ENCODE data around the gene FGFR2. TPM values are rescaled to one million over a fixed set of nuclear protein-coding genes. Genes with fewer than 3 reads are reported as not detected.
"Not testable (repeated sequence)": the region's sequence is repeated elsewhere in the genome, so short reads cannot be mapped to it uniquely, and the experiment has no call there.

FGFR2 gene
- total RNA-seq, 1 donor from 2014 or later: 11.8 TPM

DNA sequence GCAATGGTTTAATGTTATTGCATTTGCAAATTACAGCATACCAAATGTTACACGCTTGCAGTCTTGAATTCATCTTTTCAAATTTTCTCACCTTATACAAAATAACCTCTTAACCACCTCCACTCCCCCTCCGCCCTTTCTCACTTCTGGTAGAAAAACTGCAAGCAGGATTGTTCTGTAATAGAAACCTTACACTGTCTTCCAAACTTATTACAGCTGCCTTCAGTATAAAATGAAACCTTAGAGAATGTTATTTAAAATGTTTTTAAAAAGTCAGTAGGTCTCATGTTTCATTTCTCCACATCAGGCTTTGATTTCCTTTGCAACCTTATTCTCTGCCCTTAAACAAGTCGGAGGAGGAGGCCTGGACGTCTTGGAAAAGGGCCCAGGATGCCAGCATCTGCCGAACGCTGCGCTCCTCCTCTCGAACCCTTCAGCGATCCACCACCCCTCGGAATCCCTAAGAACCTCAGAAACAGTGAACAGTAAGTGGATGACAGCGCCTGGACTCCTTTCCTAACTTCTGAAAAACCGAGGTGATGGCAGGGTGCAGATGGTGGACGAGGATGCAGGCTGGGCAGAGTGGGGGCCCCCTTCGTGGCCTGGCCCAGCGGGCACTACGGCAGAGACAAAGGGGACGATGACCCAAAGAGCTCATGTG, 74.0 kb downstream of the FGFR2 start:
- FAIRE-seq: no peak
- H3K4me1 Mint-ChIP-seq (ENCODE audit: low read depth, unreplicated experiment): peaks cover 65% of the 10 kb centered on the region
- no peak overlapping the region for H3K9ac ChIP-seq (ENCODE audit: low read length)
- no peaks in the 10 kb centered on the region for H3K79me2 ChIP-seq (ENCODE audit: insufficient read depth, low read length)
- H3K4me3 ChIP-seq (ENCODE audit: insufficient read depth, low read depth, low read length): no peak overlapping the region
- peaks cover 2% of the 10 kb centered on the region for H3K27me3 ChIP-seq (ENCODE audit: insufficient read depth, low read length)
- no peak for DNase-seq (ENCODE audit: low read depth)
- H3K4me2 ChIP-seq (ENCODE audit: low read length): peak overlapping the region; percentile 40
- H3K4me3 Mint-ChIP-seq (ENCODE audit: unreplicated experiment): no peak overlapping the region
- H4K20me1 ChIP-seq (ENCODE audit: insufficient read depth, low read length): no peaks in the 10 kb centered on the region
- H3K4me1 ChIP-seq (ENCODE audit: insufficient read depth, low read length): peaks cover 12% of the 10 kb centered on the region
- H3K9me3 ChIP-seq (ENCODE audit: insufficient read depth, low read depth, low read length): no peaks in the 10 kb centered on the region
- H3K36me3 Mint-ChIP-seq (ENCODE audit: low read depth, unreplicated experiment): peaks cover 6% of the 10 kb centered on the region
- peaks cover 2% of the 10 kb centered on the region for H3K9me3 Mint-ChIP-seq (ENCODE audit: unreplicated experiment)
- no peaks in the 10 kb centered on the region for H3K36me3 ChIP-seq (ENCODE audit: insufficient read depth, low read length)
- peak overlapping the region; percentile 80 for H3K27ac Mint-ChIP-seq (ENCODE audit: unreplicated experiment)
- TF ChIP-seq, protein P1, sequence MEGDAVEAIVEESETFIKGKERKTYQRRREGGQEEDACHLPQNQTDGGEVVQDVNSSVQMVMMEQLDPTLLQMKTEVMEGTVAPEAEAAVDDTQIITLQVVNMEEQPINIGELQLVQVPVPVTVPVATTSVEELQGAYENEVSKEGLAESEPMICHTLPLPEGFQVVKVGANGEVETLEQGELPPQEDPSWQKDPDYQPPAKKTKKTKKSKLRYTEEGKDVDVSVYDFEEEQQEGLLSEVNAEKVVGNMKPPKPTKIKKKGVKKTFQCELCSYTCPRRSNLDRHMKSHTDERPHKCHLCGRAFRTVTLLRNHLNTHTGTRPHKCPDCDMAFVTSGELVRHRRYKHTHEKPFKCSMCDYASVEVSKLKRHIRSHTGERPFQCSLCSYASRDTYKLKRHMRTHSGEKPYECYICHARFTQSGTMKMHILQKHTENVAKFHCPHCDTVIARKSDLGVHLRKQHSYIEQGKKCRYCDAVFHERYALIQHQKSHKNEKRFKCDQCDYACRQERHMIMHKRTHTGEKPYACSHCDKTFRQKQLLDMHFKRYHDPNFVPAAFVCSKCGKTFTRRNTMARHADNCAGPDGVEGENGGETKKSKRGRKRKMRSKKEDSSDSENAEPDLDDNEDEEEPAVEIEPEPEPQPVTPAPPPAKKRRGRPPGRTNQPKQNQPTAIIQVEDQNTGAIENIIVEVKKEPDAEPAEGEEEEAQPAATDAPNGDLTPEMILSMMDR (IDR thresholded peaks at IDR 0.05; ENCODE audit: insufficient read depth, low read depth, low read length): no peak
- TF ChIP-seq EZH2 (IDR thresholded peaks at IDR 0.05; ENCODE audit: insufficient read depth, low read length): no peak
- no peak overlapping the region for H2AFZ ChIP-seq (ENCODE audit: low read depth, low read length)
- no peak overlapping the region for H3K27ac ChIP-seq (ENCODE audit: low read depth, low read length)
- H3K27me3 Mint-ChIP-seq (ENCODE audit: low read depth, unreplicated experiment): no peaks in the 10 kb centered on the region

DNA sequence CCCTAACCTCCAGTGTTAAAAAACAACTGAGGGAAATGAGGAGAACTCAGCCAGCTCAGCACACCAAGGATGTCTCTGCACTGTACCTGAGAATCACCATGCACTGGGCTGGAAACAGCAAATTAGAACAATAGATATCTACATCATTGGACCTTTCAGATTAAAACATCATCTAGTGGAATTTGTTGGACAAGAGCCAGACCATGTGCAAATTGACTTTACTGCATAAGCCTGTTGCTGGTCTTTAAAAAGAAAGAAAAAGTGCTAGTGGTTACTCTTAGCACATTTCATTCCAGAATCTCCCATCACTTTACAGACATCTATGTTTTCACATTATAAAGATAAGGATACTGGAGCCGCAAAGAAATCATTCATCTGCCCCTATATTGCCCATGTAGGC, 75.4 kb downstream of the FGFR2 start:
- Mint-ChIP-seq H3K36me3 (ENCODE audit: low read depth, unreplicated experiment) (peaks cover 12% of the 10 kb centered on the region), H3K27me3 (ENCODE audit: low read depth, unreplicated experiment) (no peaks in the 10 kb centered on the region), H3K4me3 (ENCODE audit: unreplicated experiment) (no peak overlapping the region), H3K27ac (ENCODE audit: unreplicated experiment) (no peak overlapping the region), H3K4me1 (ENCODE audit: low read depth, unreplicated experiment) (peaks cover 55% of the 10 kb centered on the region), H3K9me3 (ENCODE audit: unreplicated experiment) (peaks cover 2% of the 10 kb centered on the region)
- H4K20me1 ChIP-seq (ENCODE audit: insufficient read depth, low read length): no peaks in the 10 kb centered on the region
- no peak overlapping the region for H3K27ac ChIP-seq (ENCODE audit: low read depth, low read length)
- DNase-seq (ENCODE audit: low read depth) (peak; percentile 25), FAIRE-seq (no peak)
- H3K36me3 ChIP-seq (ENCODE audit: insufficient read depth, low read length): no peaks in the 10 kb centered on the region
- H3K9me3 ChIP-seq (ENCODE audit: insufficient read depth, low read depth, low read length): no peaks in the 10 kb centered on the region
- no peak overlapping the region for H3K9ac ChIP-seq (ENCODE audit: low read length)
- H3K27me3 ChIP-seq (ENCODE audit: insufficient read depth, low read length): peaks cover 2% of the 10 kb centered on the region
- no peak for TF ChIP-seq EZH2 (IDR thresholded peaks at IDR 0.05; ENCODE audit: insufficient read depth, low read length)
- H3K4me2 ChIP-seq (ENCODE audit: low read length): no peak overlapping the region
- H2AFZ ChIP-seq (ENCODE audit: low read depth, low read length): no peak overlapping the region
- H3K79me2 ChIP-seq (ENCODE audit: insufficient read depth, low read length): no peaks in the 10 kb centered on the region
- H3K4me3 ChIP-seq (ENCODE audit: insufficient read depth, low read depth, low read length): no peak overlapping the region
- H3K4me1 ChIP-seq (ENCODE audit: insufficient read depth, low read length): peaks cover 12% of the 10 kb centered on the region

DNA sequence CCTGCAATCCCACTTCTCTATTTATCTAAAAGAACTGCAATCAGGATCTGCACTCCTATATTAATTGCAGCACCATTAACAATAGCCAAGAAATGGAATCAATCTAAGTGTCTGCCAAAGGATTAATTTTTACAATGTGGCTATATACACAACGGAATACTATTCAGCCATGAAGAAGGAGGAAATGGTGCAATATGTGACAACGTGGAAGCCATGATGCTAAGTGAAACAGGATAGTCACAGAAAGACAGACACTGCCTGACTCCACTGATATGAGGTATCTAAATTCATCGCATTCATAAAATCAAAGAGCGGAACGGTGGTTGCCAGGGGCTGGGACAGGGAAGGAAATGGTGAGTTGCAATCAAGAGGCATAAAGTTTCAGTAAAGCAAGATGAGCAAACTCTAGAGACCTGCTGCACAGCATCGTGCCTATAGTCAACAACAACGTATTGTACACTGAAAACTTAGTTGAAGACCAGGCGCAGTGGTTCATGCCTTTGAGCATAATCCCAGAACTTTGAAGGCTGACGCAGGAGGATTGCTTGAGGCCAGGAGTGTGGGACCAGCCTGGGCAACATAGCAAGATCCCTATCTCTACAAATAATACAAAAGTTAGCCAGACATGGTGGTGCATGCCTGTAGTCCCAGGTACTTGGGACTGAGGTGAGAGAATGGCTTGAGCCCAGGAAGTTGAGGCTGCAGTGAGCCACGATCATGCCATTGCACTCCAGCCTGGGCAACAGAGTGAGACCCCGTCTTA, 76.3 kb downstream of the FGFR2 start:
- Histone ChIP-seq H3K36me3 (ENCODE audit: insufficient read depth, low read length) (no peaks in the 10 kb centered on the region), H3K79me2 (ENCODE audit: insufficient read depth, low read length) (no peaks in the 10 kb centered on the region), H3K4me1 (ENCODE audit: insufficient read depth, low read length) (peaks cover 12% of the 10 kb centered on the region), H3K27me3 (ENCODE audit: insufficient read depth, low read length) (peaks cover 2% of the 10 kb centered on the region), H3K4me3 (ENCODE audit: insufficient read depth, low read depth, low read length) (no peak overlapping the region), H3K9me3 (ENCODE audit: insufficient read depth, low read depth, low read length) (no peaks in the 10 kb centered on the region), H3K27ac (ENCODE audit: low read depth, low read length) (no peak overlapping the region), H3K4me2 (ENCODE audit: low read length) (no peak overlapping the region), H2AFZ (ENCODE audit: low read depth, low read length) (no peak overlapping the region), H3K9ac (ENCODE audit: low read length) (no peak overlapping the region), H4K20me1 (ENCODE audit: insufficient read depth, low read length) (no peaks in the 10 kb centered on the region)
- Mint-ChIP-seq H3K9me3 (ENCODE audit: unreplicated experiment) (peaks cover 2% of the 10 kb centered on the region), H3K4me1 (ENCODE audit: low read depth, unreplicated experiment) (peaks cover 47% of the 10 kb centered on the region), H3K4me3 (ENCODE audit: unreplicated experiment) (no peak overlapping the region), H3K36me3 (ENCODE audit: low read depth, unreplicated experiment) (peaks cover 15% of the 10 kb centered on the region), H3K27ac (ENCODE audit: unreplicated experiment) (no peak overlapping the region), H3K27me3 (ENCODE audit: low read depth, unreplicated experiment) (no peaks in the 10 kb centered on the region)
- TF ChIP-seq EZH2 (IDR thresholded peaks at IDR 0.05; ENCODE audit: insufficient read depth, low read length): no peak
- no peak for DNase-seq (ENCODE audit: low read depth)
- FAIRE-seq: no peak

DNA sequence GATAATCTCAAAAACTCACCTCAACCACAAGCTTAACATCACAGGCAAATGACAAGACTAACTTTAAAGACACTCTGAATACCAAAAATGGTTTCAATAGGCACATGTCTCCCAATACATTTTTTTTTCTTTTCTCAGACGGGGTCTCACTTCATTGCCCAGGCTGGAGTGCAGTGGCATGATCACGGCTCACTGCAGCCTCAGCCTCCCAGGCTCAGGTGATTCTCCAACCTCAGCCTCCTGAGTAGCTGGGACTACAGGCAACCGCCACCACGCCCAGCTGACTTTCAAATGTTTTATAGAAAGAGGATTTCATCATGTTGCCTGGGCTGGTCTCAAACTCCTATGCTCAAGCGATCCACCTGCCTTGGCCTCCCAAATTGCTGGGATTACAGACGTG, 77.7 kb downstream of the FGFR2 start:
- not testable (repeated sequence) for H3K4me3 Mint-ChIP-seq (ENCODE audit: unreplicated experiment); H3K4me3 ChIP-seq (ENCODE audit: insufficient read depth, low read depth, low read length); H3K27me3 ChIP-seq (ENCODE audit: insufficient read depth, low read length); H3K4me2 ChIP-seq (ENCODE audit: low read length); FAIRE-seq; H3K9me3 ChIP-seq (ENCODE audit: insufficient read depth, low read depth, low read length); H3K79me2 ChIP-seq (ENCODE audit: insufficient read depth, low read length); DNase-seq (ENCODE audit: low read depth); H3K27me3 Mint-ChIP-seq (ENCODE audit: low read depth, unreplicated experiment); H3K27ac ChIP-seq (ENCODE audit: low read depth, low read length); H3K9me3 Mint-ChIP-seq (ENCODE audit: unreplicated experiment); H2AFZ ChIP-seq (ENCODE audit: low read depth, low read length); H3K9ac ChIP-seq (ENCODE audit: low read length); H3K36me3 ChIP-seq (ENCODE audit: insufficient read depth, low read length); H3K4me1 ChIP-seq (ENCODE audit: insufficient read depth, low read length); H3K27ac Mint-ChIP-seq (ENCODE audit: unreplicated experiment); H4K20me1 ChIP-seq (ENCODE audit: insufficient read depth, low read length)
- Mint-ChIP-seq H3K36me3 (ENCODE audit: low read depth, unreplicated experiment) (peaks cover 15% of the 10 kb centered on the region), H3K4me1 (ENCODE audit: low read depth, unreplicated experiment) (peaks cover 43% of the 10 kb centered on the region)

Measured in astrocyte (in vitro differentiated cells and primary cell).